Fibroblast of lung (primary cell): ENCODE measurements around the gene FGF14. TPM values are rescaled to one million over a fixed set of nuclear protein-coding genes. Genes with fewer than 3 reads are reported as not detected.

Source experiments
- DNase-seq, 2 donors: peaks; one replicate each; pipeline versions ENCODE4 v3.0.0 to v3.0.0-alpha.2; 2010; ENCODE audit warnings: low read depth in 2 of 2
- H2AFZ ChIP-seq: 2 replicates; pipeline ENCODE4 v1.5.1; 2012; ENCODE audit warnings: low read length, control low read depth, inconsistent platforms
- H3K27ac ChIP-seq: 2 replicates; pipeline ENCODE4 v1.5.1; 2011; ENCODE audit warnings: low read length, control low read depth; ENCODE audit not compliant: insufficient read depth
- H3K27me3 ChIP-seq: 2 replicates; pipeline ENCODE4 v1.5.1; 2011; ENCODE audit warnings: mild to moderate bottlenecking, low read length; ENCODE audit not compliant: control insufficient read depth, insufficient read depth
- H3K36me3 ChIP-seq: 2 replicates; pipeline ENCODE4 v1.5.1; 2011; ENCODE audit warnings: low read length; ENCODE audit not compliant: control insufficient read depth, insufficient read depth
- H3K4me1 ChIP-seq: 2 replicates; pipeline ENCODE4 v1.5.1; 2011; ENCODE audit warnings: low read length; ENCODE audit not compliant: control insufficient read depth, insufficient read depth; ENCODE audit errors: extremely low read depth
- H3K4me2 ChIP-seq: 2 replicates; pipeline ENCODE4 v1.5.1; 2011; ENCODE audit warnings: low read length, control low read depth; ENCODE audit not compliant: insufficient read depth; ENCODE audit errors: extremely low read depth
- H3K4me3 ChIP-seq, 4 experiments: fragments of 200-600 bp in 1 of 4; sonication (generic) in 1 of 4; replicated peaks in 1 of 4; 2 replicates each; pipeline ENCODE4 v1.5.1; 2011 to 2016; ENCODE audit warnings: low read length in 4 of 4, low read depth in 3 of 4, mild to moderate bottlenecking in 3 of 4, control low read depth in 2 of 4, inconsistent platforms in 1 of 4, mixed read lengths in 1 of 4; ENCODE audit not compliant: insufficient read depth in 1 of 4; ENCODE audit errors: control extremely low read depth in 1 of 4
- H3K79me2 ChIP-seq: 2 replicates; pipeline ENCODE4 v1.5.1; 2012; ENCODE audit warnings: mild to moderate bottlenecking, low read length, inconsistent platforms; ENCODE audit not compliant: control insufficient read depth, insufficient read depth
- H3K9ac ChIP-seq: 2 replicates; pipeline ENCODE4 v1.5.1; 2011; ENCODE audit warnings: mild to moderate bottlenecking, low read length, control low read depth; ENCODE audit not compliant: insufficient read depth
- H3K9me3 ChIP-seq: 2 replicates; pipeline ENCODE4 v1.5.1; 2012; ENCODE audit warnings: low read depth, low read length; ENCODE audit not compliant: control insufficient read depth, insufficient read depth
- H4K20me1 ChIP-seq: 2 replicates; pipeline ENCODE4 v1.5.1; 2011; ENCODE audit warnings: low read length; ENCODE audit not compliant: control insufficient read depth, insufficient read depth; ENCODE audit errors: extremely low read depth
- EZH2 ChIP-seq: IDR thresholded peaks from 2 replicates; pipeline ENCODE4 v1.5.1; 2012; ENCODE audit warnings: low read length, control low read depth, mild to moderate bottlenecking; ENCODE audit errors: missing control alignments
- polyA plus RNA-seq, 2 donors: library from polyadenylated mRNA; depleted of rRNA in 1 of 2; stranded (reverse) in 1 of 2; unstranded in 1 of 2; fragments of >200 nt; gene quantifications; 2 replicates each; pipeline ENCODE4 v1.2.1, GENCODE V29; 2011 to 2012; ENCODE audit warnings: missing spikeins in 1 of 2
- total RNA-seq: library from RNA; depleted of rRNA; stranded (reverse); fragments of >200 nt; gene quantifications from 2 replicates; pipeline ENCODE4 v1.2.1, GENCODE V29; 2014
- TF ChIP-seq, protein P1 (sequence below), 2 donors: IDR thresholded peaks in 1 of 2; conservative IDR thresholded peaks in 1 of 2; 1 replicate in 1 of 2; 2 replicates in 1 of 2; pipeline ENCODE4 v1.5.1; 2011 to 2012; ENCODE audit warnings: low read length in 2 of 2, control low read depth in 1 of 2, inconsistent platforms in 1 of 2, low read depth in 1 of 2, mild to moderate bottlenecking in 1 of 2

Gene FGF14
- total and polyA plus RNA-seq, 2 donors (not counting 1 experiment from before 2014, with no cell fraction given) = 0.94 to 7.8 TPM

DNA sequence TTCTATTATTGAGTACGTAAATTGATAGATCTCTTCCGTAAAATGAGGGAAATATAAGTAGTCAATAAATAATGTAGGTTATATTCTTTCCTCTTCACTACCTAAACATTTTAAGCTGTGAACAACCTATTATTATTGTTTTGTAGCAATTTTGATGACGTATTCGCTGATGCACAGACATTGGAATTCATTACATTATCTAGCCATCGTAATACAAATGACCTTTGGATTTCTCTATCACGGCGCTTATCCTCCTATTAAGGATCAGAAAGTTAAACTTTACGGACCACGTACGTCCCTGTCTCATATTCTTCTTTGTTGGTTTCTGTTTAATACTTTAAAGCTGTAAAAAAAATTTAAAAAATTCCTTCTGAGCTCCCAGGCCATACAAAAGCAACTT lies 684.5 kb downstream of the FGF14 start:
- Histone ChIP-seq H3K27ac (no peak overlapping the region), H3K9ac (no peak overlapping the region), H3K36me3 (no peaks in the 10 kb centered on the region), H3K27me3 (no peaks in the 10 kb centered on the region), H3K4me1 (no peaks in the 10 kb centered on the region), H3K79me2 (no peaks in the 10 kb centered on the region), H4K20me1 (no peaks in the 10 kb centered on the region), H3K4me2 (no peak overlapping the region), H3K9me3 (no peaks in the 10 kb centered on the region), H3K4me3 (no peak overlapping the region), H2AFZ (no peak overlapping the region)
- DNase-seq = no peak
- no peak for TF ChIP-seq EZH2
- TF ChIP-seq, protein P1, sequence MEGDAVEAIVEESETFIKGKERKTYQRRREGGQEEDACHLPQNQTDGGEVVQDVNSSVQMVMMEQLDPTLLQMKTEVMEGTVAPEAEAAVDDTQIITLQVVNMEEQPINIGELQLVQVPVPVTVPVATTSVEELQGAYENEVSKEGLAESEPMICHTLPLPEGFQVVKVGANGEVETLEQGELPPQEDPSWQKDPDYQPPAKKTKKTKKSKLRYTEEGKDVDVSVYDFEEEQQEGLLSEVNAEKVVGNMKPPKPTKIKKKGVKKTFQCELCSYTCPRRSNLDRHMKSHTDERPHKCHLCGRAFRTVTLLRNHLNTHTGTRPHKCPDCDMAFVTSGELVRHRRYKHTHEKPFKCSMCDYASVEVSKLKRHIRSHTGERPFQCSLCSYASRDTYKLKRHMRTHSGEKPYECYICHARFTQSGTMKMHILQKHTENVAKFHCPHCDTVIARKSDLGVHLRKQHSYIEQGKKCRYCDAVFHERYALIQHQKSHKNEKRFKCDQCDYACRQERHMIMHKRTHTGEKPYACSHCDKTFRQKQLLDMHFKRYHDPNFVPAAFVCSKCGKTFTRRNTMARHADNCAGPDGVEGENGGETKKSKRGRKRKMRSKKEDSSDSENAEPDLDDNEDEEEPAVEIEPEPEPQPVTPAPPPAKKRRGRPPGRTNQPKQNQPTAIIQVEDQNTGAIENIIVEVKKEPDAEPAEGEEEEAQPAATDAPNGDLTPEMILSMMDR (conservative IDR thresholded peaks at IDR 0.05 in 1 of 2, IDR thresholded peaks at IDR 0.05 in 1 of 2; ENCODE audit: low read depth in 1 of 2, low read length in 2 of 2) = no peak

DNA sequence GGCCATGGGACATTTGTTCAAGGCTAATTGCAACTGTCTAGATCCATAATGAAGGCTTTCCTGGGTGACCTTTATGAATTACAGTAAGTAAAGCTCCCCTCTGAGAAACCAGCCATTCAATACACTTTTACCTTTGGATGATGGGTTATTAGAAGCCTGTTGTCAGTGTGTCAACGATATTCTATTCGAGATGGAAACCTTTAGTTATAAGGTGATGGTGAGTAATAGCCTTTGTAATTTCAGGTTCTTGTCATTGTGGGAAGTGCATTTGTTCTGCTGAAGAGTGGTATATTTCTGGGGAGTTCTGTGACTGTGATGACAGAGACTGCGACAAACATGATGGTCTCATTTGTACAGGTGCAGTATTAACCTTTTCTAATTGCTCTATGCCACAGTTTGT lies 687.7 kb downstream of the FGF14 start:
- Histone ChIP-seq H4K20me1 (no peaks in the 10 kb centered on the region), H3K4me2 (no peak overlapping the region), H3K36me3 (no peaks in the 10 kb centered on the region), H3K9ac (no peak overlapping the region), H3K4me3 (no peak overlapping the region), H3K79me2 (no peaks in the 10 kb centered on the region), H2AFZ (no peak overlapping the region), H3K27me3 (no peaks in the 10 kb centered on the region), H3K9me3 (no peaks in the 10 kb centered on the region), H3K27ac (no peak overlapping the region), H3K4me1 (no peaks in the 10 kb centered on the region)
- no peak for TF ChIP-seq EZH2
- TF ChIP-seq, protein P1 (conservative IDR thresholded peaks at IDR 0.05 in 1 of 2, IDR thresholded peaks at IDR 0.05 in 1 of 2; ENCODE audit: low read depth in 1 of 2, low read length in 2 of 2) = no peak
- DNase-seq = no peak

DNA sequence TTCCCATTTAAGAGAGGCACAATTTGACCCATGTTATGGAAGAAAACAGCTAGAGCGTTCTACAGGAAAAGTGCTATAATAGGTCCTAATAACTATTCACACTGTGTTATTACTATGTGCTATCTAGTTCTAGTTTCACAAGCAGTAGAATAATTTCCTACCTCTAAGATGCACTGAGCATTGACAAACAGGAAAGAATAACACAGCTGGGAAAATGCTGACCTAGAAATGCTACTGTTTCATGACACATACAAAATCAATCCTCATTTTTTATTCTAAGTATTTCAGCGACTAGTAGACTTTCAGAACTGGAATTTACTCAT lies 689.9 kb downstream of the FGF14 start:
- Histone ChIP-seq H3K36me3 (no peaks in the 10 kb centered on the region), H2AFZ (no peak overlapping the region), H3K79me2 (no peaks in the 10 kb centered on the region), H3K9ac (no peak overlapping the region), H3K27ac (no peak overlapping the region), H3K27me3 (no peaks in the 10 kb centered on the region), H3K9me3 (no peaks in the 10 kb centered on the region), H3K4me1 (peaks cover 2% of the 10 kb centered on the region), H3K4me2 (no peak overlapping the region), H3K4me3 (no peak overlapping the region), H4K20me1 (no peaks in the 10 kb centered on the region)
- peak in 1 of 2 donors; percentile 10 for DNase-seq
- TF ChIP-seq EZH2 = no peak
- TF ChIP-seq, protein P1 (conservative IDR thresholded peaks at IDR 0.05 in 1 of 2, IDR thresholded peaks at IDR 0.05 in 1 of 2; ENCODE audit: low read depth in 1 of 2, low read length in 2 of 2) = no peak
